ENCODE data around the gene KRTAP4-2. TPM values are rescaled to one million over a fixed set of nuclear protein-coding genes. Genes with fewer than 3 reads are reported as not detected.
"Not testable (repeated sequence)": the region's sequence is repeated elsewhere in the genome, so short reads cannot be mapped to it uniquely, and the experiment has no call there.

Gene KRTAP4-2
- total RNA-seq, 1 donor from 2014 or later, result not detected

DNA sequence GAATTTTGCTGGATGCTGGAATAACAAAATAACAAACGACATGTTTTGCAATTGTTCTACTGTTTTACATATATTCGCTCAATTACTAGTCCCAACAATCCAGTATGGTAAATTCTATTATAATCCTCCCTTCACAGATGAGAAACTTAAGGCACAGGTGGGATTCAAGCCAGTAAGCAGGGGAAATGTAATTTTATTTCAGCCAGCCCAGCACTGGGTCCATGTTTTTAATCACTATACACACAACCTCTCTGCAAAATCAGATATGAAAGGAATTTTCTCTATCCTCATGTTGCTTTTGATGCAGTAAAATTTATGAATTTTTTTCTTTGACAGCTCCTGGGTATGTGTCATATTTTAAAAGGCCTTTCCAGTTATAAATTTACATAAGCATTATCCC lies 32.8 kb downstream of the KRTAP4-2 start:
- no peaks in the 10 kb centered on the region for H3K27me3 ChIP-seq (ENCODE audit: control insufficient read depth, insufficient read depth, low read length)
- H3K36me3 ChIP-seq (ENCODE audit: control insufficient read depth, insufficient read depth, low read length), result no peaks in the 10 kb centered on the region
- TF ChIP-seq, protein P1, sequence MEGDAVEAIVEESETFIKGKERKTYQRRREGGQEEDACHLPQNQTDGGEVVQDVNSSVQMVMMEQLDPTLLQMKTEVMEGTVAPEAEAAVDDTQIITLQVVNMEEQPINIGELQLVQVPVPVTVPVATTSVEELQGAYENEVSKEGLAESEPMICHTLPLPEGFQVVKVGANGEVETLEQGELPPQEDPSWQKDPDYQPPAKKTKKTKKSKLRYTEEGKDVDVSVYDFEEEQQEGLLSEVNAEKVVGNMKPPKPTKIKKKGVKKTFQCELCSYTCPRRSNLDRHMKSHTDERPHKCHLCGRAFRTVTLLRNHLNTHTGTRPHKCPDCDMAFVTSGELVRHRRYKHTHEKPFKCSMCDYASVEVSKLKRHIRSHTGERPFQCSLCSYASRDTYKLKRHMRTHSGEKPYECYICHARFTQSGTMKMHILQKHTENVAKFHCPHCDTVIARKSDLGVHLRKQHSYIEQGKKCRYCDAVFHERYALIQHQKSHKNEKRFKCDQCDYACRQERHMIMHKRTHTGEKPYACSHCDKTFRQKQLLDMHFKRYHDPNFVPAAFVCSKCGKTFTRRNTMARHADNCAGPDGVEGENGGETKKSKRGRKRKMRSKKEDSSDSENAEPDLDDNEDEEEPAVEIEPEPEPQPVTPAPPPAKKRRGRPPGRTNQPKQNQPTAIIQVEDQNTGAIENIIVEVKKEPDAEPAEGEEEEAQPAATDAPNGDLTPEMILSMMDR (IDR thresholded peaks at IDR 0.05; ENCODE audit: insufficient read depth, low read length, severe bottlenecking), result no peak
- H3K4me3 ChIP-seq (ENCODE audit: low read depth, low read length), result no peak overlapping the region
- no peak for FAIRE-seq
- no peak for DNase-seq (ENCODE audit: low read depth)

DNA sequence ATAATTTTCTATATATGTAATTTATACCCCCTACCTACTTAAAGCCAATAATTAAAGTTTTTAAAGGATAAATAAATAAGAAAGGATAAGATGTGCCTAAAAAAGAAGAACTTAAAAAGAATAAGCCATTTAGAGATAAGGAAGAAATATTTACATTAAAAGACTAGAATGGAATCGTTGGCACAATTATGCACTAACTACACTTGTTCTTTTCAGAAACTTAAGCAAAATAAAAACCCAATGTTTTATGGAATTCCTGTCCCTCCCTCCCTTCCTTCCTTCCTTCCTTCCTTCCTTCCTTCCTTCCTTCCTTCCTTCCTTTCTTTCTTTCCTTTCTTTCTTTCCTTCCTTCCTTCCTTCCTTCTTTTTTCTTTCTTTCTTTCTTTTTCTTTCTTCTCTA lies 33.2 kb downstream of the KRTAP4-2 start:
- no peaks in the 10 kb centered on the region for H3K36me3 ChIP-seq (ENCODE audit: control insufficient read depth, insufficient read depth, low read length)
- H3K4me3 ChIP-seq (ENCODE audit: low read depth, low read length), result no peak overlapping the region
- no peaks in the 10 kb centered on the region for H3K27me3 ChIP-seq (ENCODE audit: control insufficient read depth, insufficient read depth, low read length)
- no peak for FAIRE-seq
- DNase-seq (ENCODE audit: low read depth), result no peak
- TF ChIP-seq, protein P1 (IDR thresholded peaks at IDR 0.05; ENCODE audit: insufficient read depth, low read length, severe bottlenecking), result no peak

DNA sequence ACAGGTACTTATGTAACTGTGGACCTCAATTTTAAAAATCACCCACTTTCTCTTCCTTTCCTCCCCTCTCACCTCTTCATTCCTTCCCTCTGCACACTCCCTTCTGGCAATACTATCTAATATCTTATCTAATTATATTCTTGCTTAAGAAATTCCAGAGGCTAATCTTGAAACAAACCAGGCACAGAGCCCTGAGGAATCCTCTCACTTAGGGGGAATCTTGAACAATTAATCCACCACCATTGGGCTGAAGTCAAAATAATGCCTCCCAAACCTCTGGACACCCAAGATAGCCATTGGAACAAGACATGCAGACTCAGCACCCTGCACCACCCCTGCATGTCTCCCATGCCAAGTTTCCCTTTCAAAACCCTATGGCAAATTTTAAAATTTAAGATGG lies 36.7 kb downstream of the KRTAP4-2 start:
- TF ChIP-seq, protein P1 (IDR thresholded peaks at IDR 0.05; ENCODE audit: insufficient read depth, low read length, severe bottlenecking), result no peak
- no peaks in the 10 kb centered on the region for H3K27me3 ChIP-seq (ENCODE audit: control insufficient read depth, insufficient read depth, low read length)
- FAIRE-seq (no peak), DNase-seq (ENCODE audit: low read depth) (no peak)
- H3K36me3 ChIP-seq (ENCODE audit: control insufficient read depth, insufficient read depth, low read length), result no peaks in the 10 kb centered on the region
- no peak overlapping the region for H3K4me3 ChIP-seq (ENCODE audit: low read depth, low read length)

DNA sequence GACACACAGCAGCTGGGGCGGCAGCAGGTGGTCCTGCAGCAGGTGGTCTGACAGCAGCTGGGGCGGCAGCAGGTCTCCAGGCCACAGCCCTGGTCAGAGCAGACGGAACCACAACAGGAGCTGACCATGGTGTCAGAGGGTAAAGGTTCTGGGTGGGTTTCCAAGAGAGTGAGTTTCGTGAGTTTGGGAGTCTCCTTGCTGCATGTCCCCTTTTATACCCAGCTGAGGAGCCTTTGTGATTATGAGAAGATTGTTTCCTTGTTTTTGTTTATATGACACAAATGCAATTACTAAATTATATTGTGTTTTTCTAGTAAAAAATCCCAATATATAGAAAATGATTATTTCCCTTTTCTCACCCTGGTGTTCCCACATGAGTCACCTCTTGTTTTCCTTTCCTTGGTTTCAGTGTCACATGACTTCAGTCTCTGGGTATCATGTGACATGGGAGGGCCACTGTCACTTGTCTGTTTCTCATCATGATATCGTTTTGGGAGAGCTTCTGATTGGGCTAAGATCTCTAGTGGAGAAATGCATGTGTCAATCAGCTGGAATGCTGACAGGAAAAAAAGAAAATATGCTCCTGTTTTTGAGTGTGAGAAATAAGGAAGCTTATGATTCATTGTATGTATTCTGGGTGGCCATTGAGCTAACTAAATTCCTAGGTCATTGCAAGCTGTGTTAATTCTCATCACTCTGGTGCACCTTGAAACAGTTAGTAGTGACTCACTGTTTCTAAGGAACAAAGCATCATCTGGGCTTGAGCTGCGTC lies 37.5 kb downstream of the KRTAP4-2 start, which contains the start of gene KRTAP4-6:
KRTAP4-6 (minus strand) TSS at position 185 of the 772 bp plus-strand sequence; CDS start at position 128, 57 bp downstream.
- peak; percentile 98 for DNase-seq (ENCODE audit: low read depth)
- FAIRE-seq, result peak; percentile 88

DNA sequence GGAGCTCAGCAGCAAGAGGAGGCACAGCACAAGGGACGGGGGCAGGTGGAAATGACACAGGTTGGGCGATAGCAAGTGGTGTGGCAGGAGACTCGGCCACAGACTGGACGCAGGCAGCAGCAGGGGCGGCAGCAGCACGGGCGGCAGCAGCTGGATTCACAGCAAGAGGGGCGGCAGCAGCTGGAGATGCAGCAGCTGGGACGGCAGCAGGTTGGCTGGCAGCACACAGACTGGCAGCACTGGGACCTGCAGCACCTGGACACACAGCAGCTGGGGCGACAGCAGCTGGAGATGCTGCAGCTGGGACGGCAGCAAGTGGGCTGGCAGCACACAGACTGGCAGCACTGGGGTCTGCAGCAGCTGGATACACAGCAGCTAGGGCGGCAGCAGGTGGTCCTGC lies 38.2 kb downstream of the KRTAP4-2 start:
- not testable (repeated sequence) for H3K4me3 ChIP-seq (ENCODE audit: low read depth, low read length); DNase-seq (ENCODE audit: low read depth); H3K36me3 ChIP-seq (ENCODE audit: control insufficient read depth, insufficient read depth, low read length); FAIRE-seq; H3K27me3 ChIP-seq (ENCODE audit: control insufficient read depth, insufficient read depth, low read length)

More for the DNA sequence above, 37.5 kb downstream of the KRTAP4-2 start, which contains the start of gene KRTAP4-6:
- no peak within 1 kb of the TSS for H3K4me3 ChIP-seq (ENCODE audit: low read depth, low read length)
- no peaks in the 10 kb centered on the region for H3K27me3 ChIP-seq (ENCODE audit: control insufficient read depth, insufficient read depth, low read length)
- TF ChIP-seq, protein P1 (IDR thresholded peaks at IDR 0.05; ENCODE audit: insufficient read depth, low read length, severe bottlenecking), result no peak
- no peaks in the 10 kb centered on the region for H3K36me3 ChIP-seq (ENCODE audit: control insufficient read depth, insufficient read depth, low read length)

DNA sequence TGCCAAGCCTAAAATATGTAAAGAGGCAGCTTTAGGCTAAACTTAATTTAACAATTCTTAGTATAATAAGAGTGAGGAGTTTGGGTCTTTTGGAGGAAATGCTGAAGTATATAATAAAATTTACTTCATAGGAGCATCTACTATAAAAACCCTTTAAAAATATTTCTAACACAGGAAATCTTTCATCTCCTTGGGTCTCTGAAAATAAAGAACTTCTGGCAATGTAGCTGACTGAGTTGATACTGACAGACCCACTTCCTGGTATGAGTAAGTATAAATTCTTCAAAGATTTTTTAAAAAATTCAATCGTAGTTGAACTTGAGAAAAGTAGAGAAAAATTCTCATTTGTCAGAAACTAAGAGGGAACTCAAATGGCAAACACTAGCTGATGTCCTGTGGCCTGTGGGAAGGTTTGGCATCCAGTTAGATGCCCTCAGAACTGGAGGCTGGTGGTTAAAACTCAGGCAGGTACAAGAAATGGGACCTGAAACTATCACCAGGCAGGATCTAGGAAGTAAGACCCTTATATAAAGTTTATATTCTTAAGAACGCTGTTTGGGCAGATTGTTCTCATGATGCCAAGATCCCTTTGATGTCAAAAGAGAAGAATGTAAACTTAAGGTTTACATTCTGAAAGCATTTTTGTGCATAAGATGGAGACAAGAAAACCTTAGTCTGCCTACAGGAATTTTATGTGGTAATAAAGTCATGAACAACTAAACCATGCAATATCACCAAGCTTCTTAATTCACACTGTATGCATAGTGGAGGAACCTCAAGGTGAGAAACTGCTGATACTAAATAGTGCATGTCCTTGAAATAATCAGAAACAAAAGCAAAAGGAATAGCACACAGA lies 43.9 kb downstream of the KRTAP4-2 start:
- Histone ChIP-seq H3K36me3 (ENCODE audit: control insufficient read depth, insufficient read depth, low read length) (no peaks in the 10 kb centered on the region), H3K27me3 (ENCODE audit: control insufficient read depth, insufficient read depth, low read length) (no peaks in the 10 kb centered on the region), H3K4me3 (ENCODE audit: low read depth, low read length) (no peak overlapping the region)
- peak; percentile 30 for DNase-seq (ENCODE audit: low read depth)
- TF ChIP-seq, protein P1 (IDR thresholded peaks at IDR 0.05; ENCODE audit: insufficient read depth, low read length, severe bottlenecking), result no peak
- FAIRE-seq, result no peak

Measured in bronchial epithelial cell (primary cell).